ENCODE measurements around the gene CHMP2A. TPM values are rescaled to one million over a fixed set of nuclear protein-coding genes. Genes with fewer than 3 reads are reported as not detected.

Gene CHMP2A
- total and polyA plus RNA-seq, 2 donors (not counting 1 experiment from before 2014, with no cell fraction given): 62.5 to 97.5 TPM

DNA sequence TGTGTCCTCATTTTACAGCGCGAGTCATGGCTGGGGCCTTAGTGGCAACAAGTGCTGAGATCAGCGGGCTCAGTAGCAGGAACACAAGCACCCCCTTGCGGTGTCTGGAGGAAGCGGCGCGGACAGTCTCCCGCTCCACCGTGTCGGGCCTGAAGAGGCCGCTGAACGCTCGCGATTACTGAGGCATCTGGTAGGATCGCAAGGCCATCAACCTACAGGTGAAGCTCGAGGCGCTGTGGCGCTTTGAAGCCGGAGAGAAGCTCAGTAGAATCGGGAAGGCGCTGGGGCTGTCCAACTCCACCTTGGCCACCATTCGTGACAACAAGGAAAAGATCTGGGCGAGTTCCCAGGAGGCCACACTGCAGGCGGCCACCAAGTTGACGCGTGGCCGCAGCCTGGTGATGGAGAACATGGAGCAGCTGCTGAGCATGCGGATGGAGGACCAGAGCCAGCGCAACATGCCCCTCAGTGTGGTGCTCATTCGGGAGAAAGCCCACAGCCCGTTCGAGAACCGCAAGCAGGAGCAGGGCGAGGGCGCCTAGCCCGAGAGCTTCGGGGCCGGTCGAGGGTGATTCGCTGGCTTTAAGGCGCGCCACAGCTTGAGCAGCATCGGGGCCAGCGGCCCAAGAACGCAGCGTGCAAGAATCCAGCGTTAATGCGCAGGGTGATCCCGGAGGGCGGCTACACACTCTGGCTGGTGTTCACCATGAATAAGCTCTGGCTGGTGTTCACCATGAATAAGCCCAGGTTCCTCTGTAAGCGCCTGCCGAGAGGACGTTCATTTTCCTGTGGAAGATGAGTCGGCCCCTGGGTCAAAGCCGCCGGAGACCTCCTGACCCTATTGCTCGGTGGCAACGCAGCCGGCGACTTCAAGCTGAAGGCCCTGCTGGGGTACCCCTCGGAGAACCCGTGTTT is 26.6 kb upstream of the CHMP2A start:
- Histone ChIP-seq H3K36me3 (replicated peaks in 1 of 2; ENCODE audit: control extremely low read depth in 1 of 2, control insufficient read depth in 1 of 2, extremely low read depth in 1 of 2, insufficient read depth in 2 of 2, low read length in 1 of 2) (peaks cover 0 to 13% of the 10 kb centered on the region in 2 experiments), H4K20me1 (ENCODE audit: control insufficient read depth, insufficient read depth, low read length, poor library complexity, severe bottlenecking) (no peaks in the 10 kb centered on the region), H3K27me3 (replicated peaks in 1 of 4; ENCODE audit: control extremely low read depth in 1 of 4, control insufficient read depth in 3 of 4, insufficient read depth in 4 of 4, low read length in 3 of 4) (no peaks in the 10 kb centered on the region), H3K4me1 (ENCODE audit: control insufficient read depth in 2 of 2, insufficient read depth in 2 of 2, low read length in 2 of 2) (peaks cover 6 to 17% of the 10 kb centered on the region in 2 donors), H3K9ac (ENCODE audit: low read length) (no peak overlapping the region), H3K9me3 (ENCODE audit: control extremely low read depth in 1 of 3, control insufficient read depth in 2 of 3, insufficient read depth in 1 of 3, low read length in 2 of 3) (peaks cover 0 to 7% (median 0%) of the 10 kb centered on the region in 3 donors), H3K79me2 (ENCODE audit: control insufficient read depth, insufficient read depth, low read length) (peaks cover 13% of the 10 kb centered on the region), H3K4me3 (ENCODE audit: control extremely low read depth in 1 of 5, extremely low read depth in 1 of 5, insufficient read depth in 1 of 5, low read depth in 2 of 5, low read length in 4 of 5) (no peak overlapping the region), H3K27ac (ENCODE audit: low read length in 2 of 2) (no peak overlapping the region), H3K4me2 (replicated peaks; ENCODE audit: low read depth, low read length, poor library complexity, severe bottlenecking) (peak overlapping the region; percentile 7), H2AFZ (ENCODE audit: insufficient read depth, low read depth, low read length, poor library complexity, severe bottlenecking) (peak overlapping the region; percentile 43)
- DNase-seq: peak; percentile 89
- Mint-ChIP-seq H3K4me1 (peaks cover 28% of the 10 kb centered on the region), H3K27ac (no peak overlapping the region), H3K9me3 (ENCODE audit: insufficient read depth) (no peaks in the 10 kb centered on the region), H3K4me3 (no peak overlapping the region), H3K27me3 (no peaks in the 10 kb centered on the region)
- ATAC-seq (ENCODE audit: low read depth): peak; percentile 99
- WGBS (ENCODE audit: insufficient coverage): 76% methylated on average over 62 of the region's 62 CpGs
- TF ChIP-seq EZH2 (IDR thresholded peaks at IDR 0.05; ENCODE audit: borderline replicate concordance, insufficient read depth, low read depth, low read length, poor library complexity, severe bottlenecking): no peak
- TF ChIP-seq, protein P1, sequence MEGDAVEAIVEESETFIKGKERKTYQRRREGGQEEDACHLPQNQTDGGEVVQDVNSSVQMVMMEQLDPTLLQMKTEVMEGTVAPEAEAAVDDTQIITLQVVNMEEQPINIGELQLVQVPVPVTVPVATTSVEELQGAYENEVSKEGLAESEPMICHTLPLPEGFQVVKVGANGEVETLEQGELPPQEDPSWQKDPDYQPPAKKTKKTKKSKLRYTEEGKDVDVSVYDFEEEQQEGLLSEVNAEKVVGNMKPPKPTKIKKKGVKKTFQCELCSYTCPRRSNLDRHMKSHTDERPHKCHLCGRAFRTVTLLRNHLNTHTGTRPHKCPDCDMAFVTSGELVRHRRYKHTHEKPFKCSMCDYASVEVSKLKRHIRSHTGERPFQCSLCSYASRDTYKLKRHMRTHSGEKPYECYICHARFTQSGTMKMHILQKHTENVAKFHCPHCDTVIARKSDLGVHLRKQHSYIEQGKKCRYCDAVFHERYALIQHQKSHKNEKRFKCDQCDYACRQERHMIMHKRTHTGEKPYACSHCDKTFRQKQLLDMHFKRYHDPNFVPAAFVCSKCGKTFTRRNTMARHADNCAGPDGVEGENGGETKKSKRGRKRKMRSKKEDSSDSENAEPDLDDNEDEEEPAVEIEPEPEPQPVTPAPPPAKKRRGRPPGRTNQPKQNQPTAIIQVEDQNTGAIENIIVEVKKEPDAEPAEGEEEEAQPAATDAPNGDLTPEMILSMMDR (IDR thresholded peaks at IDR 0.05): peak; percentile 80
- ChIA-PET POLR2A (interaction anchor here (0.7 to 1.1 kb wide), 2 partner anchors 62 to 130 kb away, joined by 3 to 8 read pairs; partner anchors contain the start of genes ZBTB45 and ZNF324B), CTCF (interaction anchor here (0.7 to 4.9 kb wide), 7 partner anchors 17 to 179 kb away, joined by 3 to 72 read pairs (median 4); partner anchors contain the start of gene ZBTB45)
- intact Hi-C loops (cut with micrococcal nuclease): no loop called here

All from B cell (primary cell).